ENCODE results near the gene ZNF576. TPM values are rescaled to one million over a fixed set of nuclear protein-coding genes. Genes with fewer than 3 reads are reported as not detected.
A peak's percentile ranks its signal among the peaks of the same experiment; 100 is the strongest.

ZNF576 gene
- total and polyA plus RNA-seq, 2 donors (not counting 3 experiments of a cell fraction or from before 2014, with no cell fraction given): 19.5 to 27.7 TPM

DNA sequence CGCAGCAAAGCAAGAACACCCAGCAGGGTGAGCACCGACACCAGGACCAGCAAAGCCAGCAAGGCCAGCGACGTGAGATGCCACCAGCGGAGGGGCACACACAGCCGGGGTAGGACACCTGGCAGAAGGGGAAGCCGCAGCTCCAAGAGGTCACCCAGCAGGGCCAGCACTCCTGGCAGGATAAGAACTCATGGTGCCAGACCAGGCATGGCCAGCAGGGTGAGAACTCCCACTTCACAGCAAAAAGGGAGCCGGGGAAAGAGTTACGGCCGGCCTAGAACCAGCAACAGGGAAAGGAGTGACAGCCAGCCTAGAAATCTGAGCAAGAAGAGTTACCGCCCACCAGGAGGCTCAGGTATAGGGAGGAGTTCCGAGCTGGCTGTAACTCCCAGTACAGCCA lies 16.0 kb downstream of the ZNF576 start:
- Histone ChIP-seq H3K4me1 (ENCODE audit: control insufficient read depth, extremely low read depth, insufficient read depth, low read length) (no peaks in the 10 kb centered on the region), H3K9me3 (replicated peaks; ENCODE audit: control insufficient read depth, insufficient read depth, low read length) (no peaks in the 10 kb centered on the region), H3K9me1 (replicated peaks; ENCODE audit: control insufficient read depth, extremely low read depth, insufficient read depth, low read length) (no peaks in the 10 kb centered on the region), H3K27me3 (ENCODE audit: control insufficient read depth in 2 of 2, insufficient read depth in 2 of 2, low read length in 2 of 2) (no peaks in the 10 kb centered on the region), H3K4me2 (ENCODE audit: insufficient read depth, low read length) (no peak overlapping the region), H3K27ac (ENCODE audit: insufficient read depth, low read depth, low read length) (no peak overlapping the region), H3K79me2 (ENCODE audit: control insufficient read depth, insufficient read depth, low read length) (peaks cover 18% of the 10 kb centered on the region), H3K36me3 (ENCODE audit: control insufficient read depth in 2 of 2, extremely low read depth in 1 of 2, insufficient read depth in 2 of 2, low read length in 2 of 2) (peaks cover 0 to 30% of the 10 kb centered on the region in 2 experiments), H4K20me1 (replicated peaks; ENCODE audit: control insufficient read depth, extremely low read depth, insufficient read depth, low read length) (no peaks in the 10 kb centered on the region), H3K9ac (replicated peaks; ENCODE audit: extremely low read depth, insufficient read depth, low read length) (no peak overlapping the region), H2AFZ (ENCODE audit: low read depth, low read length) (no peak overlapping the region), H3K4me3 (replicated peaks in 1 of 3; ENCODE audit: insufficient read depth in 1 of 3, low read depth in 1 of 3, low read length in 3 of 3) (no peak overlapping the region)
- ChIA-PET POLR2A (no interaction called here), CTCF (no interaction called here)
- TF ChIP-seq EZH2 (IDR thresholded peaks at IDR 0.05; ENCODE audit: borderline replicate concordance, low read depth, low read length, severe bottlenecking) (no peak), GATA2 (IDR thresholded peaks at IDR 0.05; ENCODE audit: insufficient read depth, insufficient read length, low read depth, low read length) (no peak), FOS (IDR thresholded peaks at IDR 0.05; ENCODE audit: borderline replicate concordance, insufficient read depth, low read length) (no peak), JUN (IDR thresholded peaks at IDR 0.05; ENCODE audit: borderline replicate concordance, insufficient read depth, insufficient read length, low read depth) (no peak)
- TF ChIP-seq, protein P1, sequence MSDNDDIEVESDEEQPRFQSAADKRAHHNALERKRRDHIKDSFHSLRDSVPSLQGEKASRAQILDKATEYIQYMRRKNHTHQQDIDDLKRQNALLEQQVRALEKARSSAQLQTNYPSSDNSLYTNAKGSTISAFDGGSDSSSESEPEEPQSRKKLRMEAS (IDR thresholded peaks at IDR 0.05; ENCODE audit: insufficient read depth, insufficient read length): no peak
- dilution Hi-C loops (cut with MboI; ENCODE audit: extremely low pct_ligation_motif_present, low sequenced_read_pairs) (no loop called here), intact Hi-C loops (cut with micrococcal nuclease) (no loop called here)
- BruUV-seq (replicated peaks): no TSS peak
- no peak for FAIRE-seq
- DNase-seq (ENCODE audit: low read depth, low spot score): no peak

DNA sequence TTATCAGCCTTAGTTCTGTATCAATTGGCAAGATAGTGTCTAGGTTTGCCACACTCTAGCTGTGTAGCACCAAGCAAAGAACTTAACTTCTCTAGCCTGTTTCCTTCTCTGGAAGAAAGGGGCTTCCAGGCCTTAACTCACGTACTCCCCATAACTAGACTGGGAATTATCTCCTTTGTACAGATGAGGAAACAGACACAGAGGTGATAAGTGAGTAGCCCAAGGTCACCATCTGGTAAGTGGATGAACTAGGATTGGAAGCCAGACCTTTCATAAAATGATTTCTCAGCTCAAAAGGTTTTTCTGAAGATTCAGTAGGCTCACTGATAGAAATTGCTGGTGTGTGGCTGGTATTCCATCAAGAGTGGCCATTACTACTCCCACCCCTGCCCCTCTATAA lies 19.9 kb downstream of the ZNF576 start:
- Histone ChIP-seq H3K4me1 (ENCODE audit: control insufficient read depth, extremely low read depth, insufficient read depth, low read length) (peaks cover 12% of the 10 kb centered on the region), H2AFZ (ENCODE audit: low read depth, low read length) (no peak overlapping the region), H3K4me3 (replicated peaks in 1 of 3; ENCODE audit: insufficient read depth in 1 of 3, low read depth in 1 of 3, low read length in 3 of 3) (no peak overlapping the region), H3K4me2 (ENCODE audit: insufficient read depth, low read length) (no peak overlapping the region), H3K9me3 (replicated peaks; ENCODE audit: control insufficient read depth, insufficient read depth, low read length) (no peaks in the 10 kb centered on the region), H3K27me3 (ENCODE audit: control insufficient read depth in 2 of 2, insufficient read depth in 2 of 2, low read length in 2 of 2) (no peaks in the 10 kb centered on the region), H3K36me3 (ENCODE audit: control insufficient read depth in 2 of 2, extremely low read depth in 1 of 2, insufficient read depth in 2 of 2, low read length in 2 of 2) (peaks cover 0 to 24% of the 10 kb centered on the region in 2 experiments), H3K27ac (ENCODE audit: insufficient read depth, low read depth, low read length) (no peak overlapping the region), H3K79me2 (ENCODE audit: control insufficient read depth, insufficient read depth, low read length) (peaks cover 28% of the 10 kb centered on the region), H4K20me1 (replicated peaks; ENCODE audit: control insufficient read depth, extremely low read depth, insufficient read depth, low read length) (no peaks in the 10 kb centered on the region), H3K9ac (replicated peaks; ENCODE audit: extremely low read depth, insufficient read depth, low read length) (no peak overlapping the region), H3K9me1 (replicated peaks; ENCODE audit: control insufficient read depth, extremely low read depth, insufficient read depth, low read length) (no peaks in the 10 kb centered on the region)
- FAIRE-seq (no peak), DNase-seq (ENCODE audit: low read depth, low spot score) (peak; percentile 6)
- ChIA-PET CTCF (interaction anchor here (1.3 kb wide), 1 partner anchor 14 kb away, joined by 3 read pairs; no protein-coding TSS in a partner anchor), POLR2A (interaction anchor here (0.7 kb wide), 1 partner anchor 27 kb away, joined by 4 read pairs; no protein-coding TSS in a partner anchor)
- TF ChIP-seq POLR2AphosphoS5 (IDR thresholded peaks at IDR 0.05; ENCODE audit: insufficient read depth, low read depth, low read length) (no peak), JUN (IDR thresholded peaks at IDR 0.05; ENCODE audit: borderline replicate concordance, insufficient read depth, insufficient read length, low read depth) (no peak), POLR2A (IDR thresholded peaks at IDR 0.05; ENCODE audit: low read depth, low read length) (no peak), EZH2 (IDR thresholded peaks at IDR 0.05; ENCODE audit: borderline replicate concordance, low read depth, low read length, severe bottlenecking) (no peak), MYC (IDR thresholded peaks at IDR 0.05; ENCODE audit: low read depth, low read length) (no peak), GATA2 (IDR thresholded peaks at IDR 0.05; ENCODE audit: insufficient read depth, insufficient read length, low read depth, low read length) (no peak), FOS (IDR thresholded peaks at IDR 0.05; ENCODE audit: borderline replicate concordance, insufficient read depth, low read length) (no peak)
- TF ChIP-seq, protein P2, sequence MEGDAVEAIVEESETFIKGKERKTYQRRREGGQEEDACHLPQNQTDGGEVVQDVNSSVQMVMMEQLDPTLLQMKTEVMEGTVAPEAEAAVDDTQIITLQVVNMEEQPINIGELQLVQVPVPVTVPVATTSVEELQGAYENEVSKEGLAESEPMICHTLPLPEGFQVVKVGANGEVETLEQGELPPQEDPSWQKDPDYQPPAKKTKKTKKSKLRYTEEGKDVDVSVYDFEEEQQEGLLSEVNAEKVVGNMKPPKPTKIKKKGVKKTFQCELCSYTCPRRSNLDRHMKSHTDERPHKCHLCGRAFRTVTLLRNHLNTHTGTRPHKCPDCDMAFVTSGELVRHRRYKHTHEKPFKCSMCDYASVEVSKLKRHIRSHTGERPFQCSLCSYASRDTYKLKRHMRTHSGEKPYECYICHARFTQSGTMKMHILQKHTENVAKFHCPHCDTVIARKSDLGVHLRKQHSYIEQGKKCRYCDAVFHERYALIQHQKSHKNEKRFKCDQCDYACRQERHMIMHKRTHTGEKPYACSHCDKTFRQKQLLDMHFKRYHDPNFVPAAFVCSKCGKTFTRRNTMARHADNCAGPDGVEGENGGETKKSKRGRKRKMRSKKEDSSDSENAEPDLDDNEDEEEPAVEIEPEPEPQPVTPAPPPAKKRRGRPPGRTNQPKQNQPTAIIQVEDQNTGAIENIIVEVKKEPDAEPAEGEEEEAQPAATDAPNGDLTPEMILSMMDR (IDR thresholded peaks at IDR 0.05; ENCODE audit: extremely low read depth in 1 of 2, insufficient read depth in 1 of 2, low read depth in 1 of 2, low read length in 2 of 2): no peak
- TF ChIP-seq, protein P1 (IDR thresholded peaks at IDR 0.05; ENCODE audit: insufficient read depth, insufficient read length): no peak
- BruUV-seq (replicated peaks): no TSS peak
- intact Hi-C loops (cut with micrococcal nuclease) (no loop called here), dilution Hi-C loops (cut with MboI; ENCODE audit: extremely low pct_ligation_motif_present, low sequenced_read_pairs) (no loop called here)

Data from endothelial cell of umbilical vein (primary cell).